Testis (tissue), 2 donors: ENCODE measurements around the gene GAS2L2.

Source experiments
- CTCF ChIP-seq, 3 experiments: fragments of 450-650 bp in 2 of 3; fragments of 200-600 bp in 1 of 3; sonication (generic) in 1 of 3; IDR thresholded peaks; one replicate each; pipeline ENCODE4 v1.5.1; 2016 to 2019; ENCODE audit warnings: antibody characterized with exemption in 3 of 3, mild to moderate bottlenecking in 2 of 3, moderate library complexity in 1 of 3
- POLR2A ChIP-seq: fragments of 450-650 bp; IDR thresholded peaks from one replicate; pipeline ENCODE4 v1.6.1; 2017; ENCODE audit warnings: antibody characterized with exemption, mild to moderate bottlenecking, moderate library complexity

GRCh38 chr17:35752945-35753764 lies at the start of gene GAS2L2:
- TF ChIP-seq CTCF (IDR thresholded peaks at IDR 0.05) (no peak), POLR2A (no peak)
